Mononuclear cell (primary cell): ENCODE data around the gene TRNAU1AP. TPM values are rescaled to one million over a fixed set of nuclear protein-coding genes. Genes with fewer than 3 reads are reported as not detected.

Source experiments
- H3K27me3 ChIP-seq: 2 replicates; pipeline ENCODE4 v1.6.0; 2011; ENCODE audit warnings: low read length, control low read depth; ENCODE audit not compliant: insufficient read depth
- H3K4me1 ChIP-seq: 2 replicates; pipeline ENCODE4 v1.5.1; 2011; ENCODE audit warnings: mild to moderate bottlenecking, low read length, control low read depth; ENCODE audit not compliant: insufficient read depth
- H3K4me3 ChIP-seq: 2 replicates; pipeline ENCODE4 v1.5.1; 2011; ENCODE audit warnings: mild to moderate bottlenecking, low read length, moderate library complexity
- H3K9me3 ChIP-seq: 2 replicates; pipeline ENCODE4 v1.5.1; 2011; ENCODE audit warnings: low read depth, mild to moderate bottlenecking, control low read depth, low read length
- total RNA-seq: library from RNA; depleted of rRNA; stranded (reverse); fragments of >200 nt; gene quantifications from one replicate; pipeline ENCODE4 v1.2.3, GENCODE V29; 2012

The TRNAU1AP gene
- total RNA-seq, 1 donor: 20.0 TPM

DNA sequence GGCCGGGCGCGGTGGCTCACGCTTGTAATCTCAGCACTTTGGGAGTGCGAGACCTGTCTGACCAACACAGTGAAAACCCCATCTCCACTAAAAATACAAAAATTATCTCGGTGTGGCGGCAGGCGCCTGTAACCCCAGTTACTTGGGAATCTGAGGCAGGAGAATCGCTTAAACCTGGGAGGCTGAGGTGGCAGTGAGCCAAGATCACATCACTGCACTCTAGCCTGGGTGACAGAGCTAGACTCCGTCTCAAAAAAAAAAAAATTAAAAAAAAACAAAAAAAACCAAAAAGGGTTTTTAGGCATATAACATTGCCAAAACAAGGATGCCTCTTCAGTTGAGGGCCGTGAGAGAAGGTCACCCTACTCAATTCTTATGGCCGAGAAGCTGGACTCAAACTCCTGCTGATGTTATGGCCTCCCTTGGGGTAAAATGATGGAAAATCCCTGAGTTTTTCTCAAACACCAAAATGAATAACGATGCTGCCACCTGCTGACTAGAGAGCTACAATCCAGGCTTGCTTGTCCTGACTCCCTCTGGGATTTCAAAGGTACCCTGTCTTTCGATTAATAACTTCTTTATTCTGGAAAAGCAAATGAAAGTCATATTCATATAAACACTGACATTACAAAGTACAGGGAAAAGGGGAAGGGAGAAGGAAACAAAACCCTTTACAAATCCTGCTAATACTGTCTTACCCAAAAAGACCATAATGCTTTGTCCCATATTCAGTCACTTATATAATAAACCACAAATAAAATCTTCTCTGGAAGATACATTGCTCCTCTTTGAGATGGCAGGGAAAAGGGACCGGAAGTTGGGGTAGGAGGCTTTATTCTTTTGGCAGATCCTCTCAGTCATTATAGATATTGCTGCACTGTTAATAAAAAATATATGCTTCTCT is 49.9 kb downstream of the TRNAU1AP start:
- Histone ChIP-seq H3K9me3 (no peaks in the 10 kb centered on the region), H3K4me3 (no peak overlapping the region), H3K4me1 (no peaks in the 10 kb centered on the region), H3K27me3 (no peaks in the 10 kb centered on the region)

DNA sequence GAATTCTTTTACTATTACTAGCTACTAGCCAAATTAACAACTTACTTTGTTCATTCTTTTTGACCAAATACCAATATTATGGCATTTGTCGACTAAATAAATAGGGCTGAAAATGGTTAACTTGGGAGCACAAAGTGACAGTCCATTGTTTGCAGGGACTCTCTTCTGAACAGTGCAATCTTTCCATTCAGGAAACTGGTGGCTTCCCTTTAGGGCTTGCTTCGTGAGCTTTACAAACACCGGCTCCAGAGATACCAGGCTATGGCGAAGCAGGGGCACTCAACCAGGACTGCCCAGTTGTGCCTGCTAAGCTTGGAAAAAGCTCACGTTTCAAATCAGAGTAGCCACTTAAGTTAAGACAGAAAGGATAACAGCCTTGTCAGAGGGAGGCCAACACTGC is 51.5 kb downstream of the TRNAU1AP start:
- Histone ChIP-seq H3K27me3 (no peaks in the 10 kb centered on the region), H3K4me1 (no peaks in the 10 kb centered on the region), H3K4me3 (no peak overlapping the region), H3K9me3 (no peaks in the 10 kb centered on the region)

DNA sequence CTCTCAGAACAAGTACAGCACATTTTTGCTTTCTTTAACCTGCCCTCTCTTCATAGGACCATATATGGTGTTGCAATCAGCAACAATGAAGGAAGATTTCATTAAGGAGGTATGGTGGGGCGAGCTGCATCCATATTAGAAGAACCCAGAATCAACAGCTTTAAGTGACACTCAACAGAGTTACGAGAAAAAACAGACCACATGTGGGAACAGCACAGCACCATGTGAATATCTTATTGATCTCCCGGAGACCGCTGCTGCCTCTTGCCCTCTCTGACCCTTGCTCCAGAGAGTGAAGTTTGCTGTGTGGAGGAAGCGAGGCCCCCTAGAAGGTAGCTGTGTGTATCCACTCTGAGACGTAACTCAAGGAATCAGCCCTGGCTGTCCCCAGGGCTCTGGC is 52.1 kb downstream of the TRNAU1AP start:
- Histone ChIP-seq H3K4me1 (no peaks in the 10 kb centered on the region), H3K9me3 (no peaks in the 10 kb centered on the region), H3K4me3 (no peak overlapping the region), H3K27me3 (no peaks in the 10 kb centered on the region)

DNA sequence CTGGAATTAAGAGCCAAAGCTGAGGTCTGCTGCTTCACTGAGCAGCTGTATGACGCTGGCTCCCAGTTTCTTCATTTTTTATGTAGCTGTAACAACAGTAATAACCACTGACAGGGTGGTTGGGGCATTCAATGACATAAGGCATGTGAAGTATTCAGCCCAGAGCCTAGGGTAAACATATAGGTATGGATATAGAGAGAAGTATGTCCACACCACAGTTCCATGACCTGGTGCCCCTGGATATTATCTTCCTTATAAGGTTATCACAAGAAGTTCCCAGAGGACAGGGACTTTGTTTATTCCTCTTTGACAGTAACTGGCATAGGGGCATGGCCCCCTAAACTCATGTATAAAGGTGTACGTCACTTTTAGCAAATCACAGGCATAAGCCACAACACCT is 53.9 kb downstream of the TRNAU1AP start:
- Histone ChIP-seq H3K4me1 (no peaks in the 10 kb centered on the region), H3K4me3 (no peak overlapping the region), H3K27me3 (no peaks in the 10 kb centered on the region), H3K9me3 (no peaks in the 10 kb centered on the region)

DNA sequence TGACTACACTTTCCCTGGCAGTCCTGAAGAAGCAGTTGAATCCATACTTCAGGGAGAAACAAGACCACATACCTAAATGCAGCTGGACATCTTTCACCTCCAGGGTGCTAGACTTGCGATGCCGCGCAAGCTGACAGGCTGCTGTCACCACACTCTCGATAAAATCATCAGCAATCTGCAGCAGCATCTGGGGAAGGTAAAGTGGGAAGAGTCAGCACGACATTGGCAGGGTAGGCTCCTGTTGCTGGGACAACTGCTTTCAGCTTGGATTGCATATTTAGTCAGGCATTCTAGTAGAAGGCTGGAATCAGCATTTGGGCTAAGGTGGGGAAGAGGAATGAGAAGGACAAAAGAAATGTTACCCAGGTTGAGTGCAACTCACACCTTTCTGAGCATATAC is 60.3 kb downstream of the TRNAU1AP start:
- no peak overlapping the region for H3K4me3 ChIP-seq
- no peaks in the 10 kb centered on the region for H3K4me1 ChIP-seq
- no peaks in the 10 kb centered on the region for H3K9me3 ChIP-seq
- H3K27me3 ChIP-seq: no peaks in the 10 kb centered on the region

Other genes starting within 250 kb of the TRNAU1AP start
- 3.7 TPM for gene MED18, start 224.0 kb upstream of the TRNAU1AP start, total RNA-seq
- 14.1 TPM for gene PHACTR4, start 183.3 kb upstream of the TRNAU1AP start, total RNA-seq
- gene RCC1, start 47.0 kb upstream of the TRNAU1AP start, total RNA-seq: 13.0 TPM
- gene RAB42, start 39.2 kb downstream of the TRNAU1AP start, total RNA-seq: 0.52 TPM
- gene TAF12, start 90.0 kb downstream of the TRNAU1AP start, total RNA-seq: 13.5 TPM
- gene RNU11, start 95.5 kb downstream of the TRNAU1AP start, total RNA-seq: not detected
- 15.0 TPM for gene GMEB1, start 115.7 kb downstream of the TRNAU1AP start, total RNA-seq
- 69.0 TPM for gene YTHDF2, start 183.9 kb downstream of the TRNAU1AP start, total RNA-seq